ENCODE data around the gene TRIP4.
"Not testable (repeated sequence)": the region's sequence is repeated elsewhere in the genome, so short reads cannot be mapped to it uniquely, and the experiment has no call there.

Gene TRIP4

DNA sequence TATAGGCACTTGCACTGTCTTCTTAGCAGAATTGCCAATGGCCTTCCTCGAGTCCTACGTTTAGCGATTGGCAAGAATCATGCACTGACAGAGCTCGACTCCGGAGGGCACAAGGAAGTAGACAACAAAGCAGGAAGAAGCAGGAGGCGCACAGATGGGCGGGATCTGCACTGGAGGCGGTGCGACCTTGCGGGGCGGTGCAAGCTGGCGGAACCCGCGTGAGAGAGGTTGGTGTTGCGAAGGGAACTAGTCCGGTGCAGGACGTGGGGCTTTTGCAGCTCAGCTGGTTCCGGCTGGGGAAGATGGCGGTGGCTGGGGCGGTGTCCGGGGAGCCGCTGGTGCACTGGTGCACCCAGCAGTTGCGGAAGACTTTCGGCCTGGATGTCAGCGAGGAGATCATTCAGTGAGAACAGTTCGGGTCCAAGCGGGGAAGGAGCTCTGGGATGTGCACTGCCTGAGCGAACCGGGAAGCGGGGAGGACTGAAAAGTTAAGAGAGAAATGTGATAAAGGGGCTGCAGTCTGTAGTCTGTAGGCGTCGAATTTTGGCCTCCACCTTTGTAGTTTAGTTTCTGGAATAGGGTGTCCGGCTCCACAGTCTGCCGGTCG lies at the start of gene TRIP4:
Gene TRIP4, plus strand, starts transcription at position 275 of the 607 bp plus-strand sequence. Its CDS starts 28 bp downstream, at position 303.
- peak; percentile 93 for DNase-seq (ENCODE audit: low read depth in 1 of 2, low spot score in 1 of 2)

DNA sequence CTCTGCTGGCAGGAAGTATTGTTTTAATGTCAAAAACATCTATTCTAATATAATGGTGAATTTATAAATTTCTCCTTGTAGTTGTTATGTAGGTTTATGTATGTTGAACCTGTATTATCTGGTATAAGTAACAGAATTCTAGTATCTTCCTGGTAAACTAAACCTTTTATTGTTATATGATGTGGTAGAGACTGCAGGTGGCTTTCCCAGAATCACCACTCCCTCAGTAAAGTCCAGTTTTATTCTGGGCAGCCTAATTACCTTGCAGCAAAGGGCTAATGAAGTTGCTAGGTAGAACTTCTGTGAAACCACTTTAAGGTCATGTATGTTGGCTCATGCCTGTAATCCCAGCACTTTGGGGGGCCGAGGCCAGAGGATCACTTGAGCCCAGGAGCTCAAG lies 47.3 kb upstream of the TRIP4 start:
- DNase-seq (ENCODE audit: low read depth in 1 of 2, low spot score in 1 of 2), result no peak

DNA sequence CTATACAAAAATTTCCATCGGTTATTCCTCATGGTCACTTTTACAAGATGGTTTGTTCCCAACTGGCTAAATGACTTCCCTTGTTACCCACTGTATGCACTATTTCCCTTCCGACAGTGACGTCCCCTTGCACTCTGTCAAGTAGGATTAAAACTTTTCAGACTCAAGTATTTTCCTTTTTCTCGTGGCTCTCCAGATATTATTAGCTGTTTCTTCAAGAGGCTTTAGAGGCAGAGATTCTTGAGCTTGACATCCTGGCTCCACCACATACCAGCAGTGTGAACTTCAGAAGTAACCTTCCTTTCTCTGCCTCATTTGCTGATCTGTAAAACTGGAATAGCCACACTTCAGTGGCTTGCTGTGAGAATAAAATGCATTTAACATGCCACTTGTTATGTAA lies 45.7 kb upstream of the TRIP4 start:
- no peak for DNase-seq (ENCODE audit: low read depth in 1 of 2, low spot score in 1 of 2)

DNA sequence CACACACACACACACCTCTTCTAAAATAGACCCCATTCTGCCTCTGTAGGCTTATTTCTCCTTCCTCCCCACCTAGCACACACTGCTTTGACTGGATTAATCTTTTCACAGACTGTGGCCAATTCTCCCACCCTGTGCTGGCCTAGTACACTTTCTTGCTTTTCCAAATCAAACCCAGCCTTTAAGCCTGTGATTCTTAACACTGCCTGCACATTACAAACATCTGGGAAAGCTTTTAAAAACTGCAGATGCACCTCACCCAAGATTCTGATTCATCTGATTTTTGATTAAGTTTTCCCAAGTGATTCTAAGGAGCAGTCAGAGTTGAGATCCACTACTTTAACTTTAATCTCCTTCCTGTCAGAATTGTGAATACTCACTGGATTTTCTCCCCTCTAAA lies 44.4 kb upstream of the TRIP4 start:
- no peak for DNase-seq (ENCODE audit: low read depth in 1 of 2, low spot score in 1 of 2)

DNA sequence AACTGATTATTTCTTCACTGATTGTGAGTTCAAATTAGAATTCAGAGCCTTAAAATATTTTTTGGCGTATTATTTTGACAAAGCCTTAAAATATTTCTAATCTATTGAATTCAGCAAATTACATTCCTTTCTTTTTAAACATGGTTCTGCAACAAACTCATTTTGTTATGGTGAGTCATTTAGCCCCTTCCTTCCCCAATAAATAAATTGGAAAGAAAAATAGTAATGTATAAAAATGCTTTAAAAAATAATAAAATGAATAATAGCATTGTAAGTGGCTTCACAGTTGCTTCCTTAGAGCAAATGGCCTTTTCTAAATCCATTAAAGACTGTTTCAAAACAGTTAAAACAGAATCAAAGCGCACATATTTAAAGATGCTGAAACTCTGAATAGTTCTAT lies 43.8 kb upstream of the TRIP4 start:
- no peak for DNase-seq (ENCODE audit: low read depth in 1 of 2, low spot score in 1 of 2)

DNA sequence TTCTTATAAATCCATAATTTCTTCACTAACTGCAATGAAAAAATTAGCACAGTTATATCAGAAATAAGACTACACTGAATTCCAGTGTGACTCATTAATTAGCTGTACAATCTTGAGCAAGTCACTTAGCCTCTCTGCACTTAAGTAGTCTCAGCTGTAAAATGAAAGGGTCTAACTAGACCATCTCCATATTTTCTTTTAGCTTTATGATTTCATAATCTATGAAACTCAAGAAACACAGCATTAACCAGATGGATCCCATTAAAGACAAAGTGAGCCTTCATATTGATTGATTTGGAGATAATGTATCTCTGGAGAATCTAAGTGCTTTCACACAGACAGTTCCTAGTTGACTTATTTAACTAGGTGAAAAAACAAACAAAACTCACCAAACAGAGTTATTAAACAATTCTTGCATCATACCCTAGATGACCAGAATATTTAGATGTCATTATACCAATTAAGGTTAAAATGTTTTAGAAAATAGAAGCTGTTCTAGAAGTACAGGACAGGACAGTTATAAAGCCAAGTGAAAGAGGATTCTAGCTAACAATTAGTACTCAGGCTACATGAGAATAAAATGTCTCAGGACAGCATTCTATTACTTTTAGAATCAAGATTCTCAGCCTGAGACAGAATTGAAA lies 42.9 kb upstream of the TRIP4 start:
- DNase-seq (ENCODE audit: low read depth in 1 of 2, low spot score in 1 of 2), result no peak

DNA sequence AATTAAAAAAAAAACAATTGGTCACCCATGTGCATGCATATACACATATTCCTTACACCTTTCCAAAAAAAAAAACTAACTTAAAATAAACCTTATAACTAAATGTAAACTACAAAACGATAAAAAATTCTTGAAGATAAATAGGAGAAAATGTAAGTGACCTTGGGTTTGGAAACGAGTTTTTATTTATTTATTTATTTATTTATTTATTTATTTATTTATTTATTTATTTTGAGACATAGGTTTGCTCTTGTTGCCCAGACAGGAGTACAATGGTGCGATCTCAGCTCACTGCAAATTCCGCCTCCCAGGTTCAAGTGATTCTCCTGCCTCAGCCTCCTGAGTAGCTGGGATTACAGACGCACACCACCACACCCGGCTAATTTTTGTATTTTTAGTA lies 41.4 kb upstream of the TRIP4 start:
- not testable (repeated sequence) for DNase-seq (ENCODE audit: low read depth in 1 of 2, low spot score in 1 of 2)

DNA sequence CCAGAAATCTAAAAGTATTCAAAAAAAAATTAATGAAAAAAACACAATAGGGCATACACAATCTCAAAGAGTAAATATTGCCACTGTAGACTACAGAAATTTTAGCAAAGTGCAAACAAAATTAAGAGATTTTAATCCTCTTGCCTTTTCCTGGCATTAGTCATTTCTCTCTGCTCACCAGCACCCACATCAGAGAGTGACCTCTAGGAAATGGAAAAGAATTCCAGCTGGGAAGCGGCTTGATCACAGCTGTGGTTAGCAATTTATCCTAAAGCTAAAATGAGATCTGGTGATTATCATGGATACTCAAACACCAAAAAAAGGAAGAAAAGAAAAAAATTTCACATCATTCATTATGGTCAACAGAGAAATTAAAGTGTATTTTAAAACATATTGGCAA lies 39.2 kb upstream of the TRIP4 start:
- DNase-seq (ENCODE audit: low read depth in 1 of 2, low spot score in 1 of 2), result no peak

DNA sequence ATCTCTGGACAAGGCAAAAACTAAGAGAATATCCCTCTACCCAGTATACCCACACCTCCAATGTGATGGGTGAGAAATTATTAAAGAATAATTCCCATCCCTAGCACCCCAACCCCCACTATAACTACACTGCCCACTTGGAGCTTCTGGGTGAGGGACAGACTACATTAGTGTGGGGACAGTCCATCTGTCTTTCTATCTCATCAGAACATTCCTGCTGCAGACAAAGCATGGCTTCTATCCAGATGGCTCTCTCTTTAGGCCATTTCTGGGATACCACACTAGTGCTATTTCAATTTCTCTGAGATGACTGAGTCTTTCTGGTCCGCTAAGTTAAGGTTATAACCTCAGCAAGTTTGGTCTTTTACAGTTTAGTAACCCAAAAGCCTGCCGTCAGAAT lies 38.3 kb upstream of the TRIP4 start:
- no peak for DNase-seq (ENCODE audit: low read depth in 1 of 2, low spot score in 1 of 2)

DNA sequence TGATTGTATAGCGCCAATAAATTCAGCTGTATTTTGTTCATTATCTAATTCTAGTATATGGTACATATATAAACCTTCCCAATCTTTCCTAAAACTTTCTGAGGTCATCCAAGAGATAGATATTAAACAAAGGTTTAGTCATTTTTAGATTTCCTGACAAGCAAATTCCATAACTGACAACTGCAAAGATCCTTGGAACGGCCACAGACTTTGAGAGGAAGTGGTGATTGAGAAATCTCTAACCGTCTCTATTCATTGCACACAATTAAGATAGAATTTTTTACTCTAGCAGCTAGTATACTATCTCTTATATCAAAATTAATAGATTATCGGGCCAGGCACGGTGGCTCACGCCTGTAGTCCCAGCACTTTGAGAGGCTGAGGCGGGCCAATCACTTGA lies 36.4 kb upstream of the TRIP4 start:
- DNase-seq (ENCODE audit: low read depth in 1 of 2, low spot score in 1 of 2), result no peak

DNA sequence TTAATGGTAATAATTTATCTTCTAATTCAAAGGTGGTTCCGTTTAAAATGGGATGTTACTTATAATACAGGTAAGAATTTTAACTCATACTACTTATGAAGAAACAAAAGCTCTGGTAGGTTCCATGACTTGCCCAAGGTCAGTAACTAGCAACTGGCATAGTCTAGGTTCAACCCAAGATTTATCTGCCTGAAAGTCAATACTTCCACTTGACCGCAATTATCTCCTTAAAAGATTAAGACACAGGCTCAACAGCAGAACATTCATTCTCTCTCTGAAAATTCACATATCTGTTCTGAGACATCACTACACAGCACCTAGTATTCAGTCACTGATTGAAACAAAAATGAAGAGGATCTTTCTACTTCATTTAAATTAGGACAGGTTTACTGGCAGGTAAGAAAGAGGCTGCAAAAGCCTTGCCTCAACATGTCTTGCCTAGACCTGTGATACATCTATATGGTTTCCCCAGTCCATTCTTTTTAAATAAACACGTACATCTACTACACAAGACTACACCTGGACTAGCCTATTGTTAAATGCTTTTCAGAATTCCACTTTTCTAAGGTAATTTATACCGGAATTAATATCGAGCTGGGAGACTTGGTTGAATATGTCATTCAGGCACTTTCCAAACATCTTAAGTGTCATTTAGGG lies 32.8 kb upstream of the TRIP4 start:
- DNase-seq (ENCODE audit: low read depth in 1 of 2, low spot score in 1 of 2), result no peak

DNA sequence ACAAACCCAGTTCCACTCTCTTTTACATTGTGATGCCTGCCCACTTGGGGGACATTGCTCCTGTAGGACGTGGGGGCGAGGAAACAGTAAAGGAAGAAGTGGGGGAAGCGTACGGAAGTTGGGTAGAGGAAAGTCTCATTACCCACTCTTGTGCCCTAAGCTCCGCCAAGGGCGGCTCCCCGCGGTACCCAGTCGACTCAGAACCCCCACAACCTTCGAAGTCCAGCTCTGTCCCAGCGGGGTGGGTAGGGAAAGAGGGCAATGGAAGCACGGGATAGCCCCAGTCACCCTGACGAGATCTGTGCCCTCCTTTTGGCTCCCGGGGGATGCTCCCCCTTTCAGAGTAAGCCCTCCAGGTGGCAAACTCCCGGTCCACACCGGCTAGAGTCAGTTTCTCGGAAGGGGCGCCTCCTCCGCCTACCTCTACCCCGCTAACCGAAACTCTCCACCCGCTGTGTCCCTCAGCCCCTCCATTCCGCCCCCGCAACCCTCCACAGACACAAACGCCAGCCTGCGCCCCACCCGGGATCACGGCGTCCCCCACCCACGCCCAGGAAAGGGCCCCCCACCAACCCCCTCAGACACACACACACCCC lies 32.2 kb upstream of the TRIP4 start:
- DNase-seq (ENCODE audit: low read depth in 1 of 2, low spot score in 1 of 2), result peak; percentile 3 to 22

DNA sequence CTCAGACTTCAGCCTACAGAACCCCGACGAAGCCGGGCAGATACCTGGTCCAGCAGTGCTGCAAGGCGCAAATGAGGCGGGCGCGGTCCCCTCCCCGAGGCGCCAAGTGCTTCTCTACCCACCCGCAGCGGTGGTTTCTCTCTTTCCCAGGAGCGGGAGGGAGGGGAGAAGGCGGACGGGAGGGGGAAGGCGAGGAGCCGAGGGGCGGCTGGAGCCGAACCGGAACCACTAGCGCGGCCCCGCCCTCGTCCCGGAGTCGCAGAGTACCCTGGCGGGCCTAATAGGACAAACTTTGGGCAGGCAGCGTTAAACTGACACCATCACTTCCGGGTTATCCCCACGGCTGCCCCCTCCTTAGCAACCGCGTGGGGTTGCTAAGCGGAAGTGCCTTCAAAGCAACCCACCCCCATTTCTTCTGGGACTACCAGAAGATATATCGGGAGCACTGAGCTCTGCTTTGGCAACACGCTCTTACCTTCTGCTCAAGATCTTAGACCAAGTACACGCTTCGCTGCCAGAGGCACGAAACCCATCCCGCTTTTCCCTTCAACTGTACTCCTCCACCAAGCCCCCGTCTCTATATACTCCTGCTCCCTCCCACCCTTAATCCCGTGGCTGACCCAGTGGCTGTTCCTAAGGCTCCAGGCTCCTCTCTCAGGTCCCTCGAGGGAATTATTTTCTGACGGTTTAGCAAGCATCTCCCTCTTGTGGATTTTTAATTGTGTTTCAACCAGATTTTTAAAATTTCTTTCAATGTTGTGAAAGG lies 31.5 kb upstream of the TRIP4 start, which contains the start of gene CSNK1G1:
Gene CSNK1G1, minus strand, starts transcription at position 230 of the 766 bp plus-strand sequence. CDS start 55,674 bp downstream, outside the sequence.
- peak; percentile 80 to 88 for DNase-seq (ENCODE audit: low read depth in 1 of 2, low spot score in 1 of 2)

DNA sequence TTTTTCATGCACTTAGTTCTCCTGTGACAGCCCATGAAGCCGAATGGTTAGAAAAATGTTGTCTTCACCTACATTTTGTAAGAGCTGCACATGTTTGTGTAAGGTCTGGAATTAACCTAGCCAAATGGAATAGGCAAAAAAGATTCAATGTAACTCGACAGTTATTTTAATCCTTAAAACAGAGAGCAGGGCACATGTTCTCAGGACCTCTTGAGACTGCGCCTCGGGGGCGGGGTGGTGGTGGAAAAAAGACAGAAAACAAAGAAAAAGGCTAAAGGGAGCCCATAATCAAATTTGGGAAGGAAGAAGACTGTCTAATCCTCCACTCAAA lies 31.0 kb upstream of the TRIP4 start:
- no peak for DNase-seq (ENCODE audit: low read depth in 1 of 2, low spot score in 1 of 2)

DNA sequence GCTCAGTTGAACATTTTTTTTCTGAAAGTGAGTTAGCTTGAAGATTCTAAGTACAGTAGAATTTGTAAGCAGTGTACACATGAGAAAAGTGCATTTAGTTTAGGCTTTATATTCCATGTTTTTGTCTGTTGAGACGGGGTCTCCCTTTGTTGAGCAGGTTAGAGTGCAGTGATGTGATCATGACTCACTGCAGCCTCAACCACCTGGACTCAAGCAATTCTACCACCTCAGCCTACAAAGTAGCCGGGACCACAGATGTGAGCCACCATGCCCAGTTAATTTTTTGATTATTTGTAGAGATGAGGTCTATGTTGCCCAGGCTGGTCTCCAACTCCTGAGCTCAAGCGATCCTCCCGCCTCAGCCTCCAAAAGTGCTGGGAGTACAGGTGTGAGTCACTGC lies 26.4 kb upstream of the TRIP4 start:
- DNase-seq (ENCODE audit: low read depth in 1 of 2, low spot score in 1 of 2), result no peak

DNA sequence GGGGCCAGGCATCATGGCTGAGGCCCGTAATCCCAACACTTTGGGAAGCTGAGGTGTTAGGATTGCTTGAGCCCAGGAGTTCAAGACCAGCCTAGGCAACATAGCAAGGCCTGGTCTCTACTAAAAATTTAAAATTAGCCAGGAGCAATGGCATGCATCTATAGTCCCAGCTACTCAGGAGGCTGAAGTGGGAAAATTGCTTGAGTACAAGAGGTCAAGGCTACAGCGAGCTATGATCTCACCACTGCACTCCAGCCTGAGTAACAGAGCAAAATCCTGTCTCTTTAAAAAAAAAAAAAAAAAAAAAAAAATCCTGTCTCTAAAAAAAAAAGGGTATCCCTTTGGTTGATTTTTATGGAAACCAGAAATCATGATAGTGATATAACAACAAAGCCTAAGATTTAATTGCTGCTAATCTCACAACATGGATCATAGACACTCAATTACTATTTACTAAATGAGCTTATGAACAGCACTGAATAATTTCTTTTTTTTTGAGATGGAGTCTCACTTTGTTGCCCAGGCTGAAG lies 18.5 kb upstream of the TRIP4 start:
- no peak for DNase-seq (ENCODE audit: low read depth in 1 of 2, low spot score in 1 of 2)

DNA sequence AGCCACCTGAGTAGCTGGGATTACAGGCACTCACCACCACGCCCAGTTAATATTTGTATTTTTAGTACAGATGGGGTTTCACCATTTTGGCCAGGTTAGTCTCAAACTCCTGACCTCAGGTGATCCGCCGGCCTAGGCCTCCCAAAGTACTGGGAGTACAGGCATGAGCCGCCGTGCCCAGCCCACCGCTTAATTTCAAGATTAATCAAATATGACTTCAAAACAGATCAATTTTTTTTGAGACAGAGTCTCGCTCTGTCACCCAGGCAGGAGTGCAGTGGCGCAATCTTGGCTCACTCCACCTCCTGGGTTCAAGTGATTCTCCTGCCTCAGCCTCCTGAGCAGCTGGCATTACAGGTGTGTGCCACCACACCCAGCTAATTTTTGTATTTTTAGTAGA lies 16.3 kb upstream of the TRIP4 start:
- not testable (repeated sequence) for DNase-seq (ENCODE audit: low read depth in 1 of 2, low spot score in 1 of 2)

DNA sequence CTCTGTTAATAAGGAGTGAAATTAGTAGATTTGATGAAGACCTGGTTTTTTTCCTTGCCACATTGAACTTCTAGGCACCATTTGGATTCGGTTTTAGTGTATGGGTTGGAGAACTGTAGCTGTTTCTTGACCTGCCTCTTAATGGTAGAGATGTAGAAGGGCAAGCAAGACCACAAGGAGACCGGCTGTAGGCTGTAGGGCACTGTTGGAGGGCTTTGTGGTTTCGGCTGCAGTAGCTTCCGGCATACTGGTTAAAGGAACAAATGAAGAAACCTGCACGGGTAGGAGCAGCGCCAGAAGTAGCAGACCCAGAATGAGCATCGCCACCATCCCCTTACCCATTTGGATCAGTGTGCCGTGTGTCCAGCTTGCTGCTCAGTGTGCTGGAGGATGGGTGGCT lies 14.3 kb upstream of the TRIP4 start:
- DNase-seq (ENCODE audit: low read depth in 1 of 2, low spot score in 1 of 2), result no peak

DNA sequence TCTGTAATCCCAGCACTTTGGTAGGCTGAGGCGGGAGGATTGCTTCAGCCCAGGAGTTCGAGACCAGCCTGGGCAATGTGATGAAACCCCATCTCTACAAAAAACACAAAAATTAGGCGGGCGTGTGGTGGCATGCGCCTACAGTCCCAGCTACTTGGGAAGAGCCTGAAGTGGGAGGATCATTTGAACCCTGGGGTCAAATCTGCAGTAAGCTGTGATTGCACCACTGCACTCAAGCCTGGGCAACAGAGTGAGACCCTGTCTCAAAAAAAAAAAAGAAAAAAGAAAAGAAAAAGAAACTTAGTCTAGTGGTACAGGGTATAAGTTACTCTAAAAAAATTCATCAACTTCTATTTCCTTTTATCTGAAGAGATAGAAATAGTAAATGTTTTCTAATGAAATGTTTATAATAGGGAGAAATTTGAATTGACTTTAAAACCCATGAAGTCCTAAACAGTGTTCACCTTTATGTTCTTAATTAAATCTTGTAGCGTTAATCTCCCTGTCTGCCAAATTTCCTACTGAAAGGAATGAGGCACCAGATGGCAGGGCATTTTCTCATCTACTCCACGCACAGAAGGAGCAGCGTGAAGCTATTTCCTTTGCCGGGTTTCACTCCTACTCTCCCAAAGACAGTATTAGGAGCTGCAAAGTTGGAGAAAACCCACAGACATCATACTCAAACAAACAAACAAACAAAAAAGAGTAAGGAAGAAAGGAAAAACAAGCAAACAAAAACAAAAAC lies 8.2 kb upstream of the TRIP4 start:
- DNase-seq (ENCODE audit: low read depth in 1 of 2, low spot score in 1 of 2), result no peak

DNA sequence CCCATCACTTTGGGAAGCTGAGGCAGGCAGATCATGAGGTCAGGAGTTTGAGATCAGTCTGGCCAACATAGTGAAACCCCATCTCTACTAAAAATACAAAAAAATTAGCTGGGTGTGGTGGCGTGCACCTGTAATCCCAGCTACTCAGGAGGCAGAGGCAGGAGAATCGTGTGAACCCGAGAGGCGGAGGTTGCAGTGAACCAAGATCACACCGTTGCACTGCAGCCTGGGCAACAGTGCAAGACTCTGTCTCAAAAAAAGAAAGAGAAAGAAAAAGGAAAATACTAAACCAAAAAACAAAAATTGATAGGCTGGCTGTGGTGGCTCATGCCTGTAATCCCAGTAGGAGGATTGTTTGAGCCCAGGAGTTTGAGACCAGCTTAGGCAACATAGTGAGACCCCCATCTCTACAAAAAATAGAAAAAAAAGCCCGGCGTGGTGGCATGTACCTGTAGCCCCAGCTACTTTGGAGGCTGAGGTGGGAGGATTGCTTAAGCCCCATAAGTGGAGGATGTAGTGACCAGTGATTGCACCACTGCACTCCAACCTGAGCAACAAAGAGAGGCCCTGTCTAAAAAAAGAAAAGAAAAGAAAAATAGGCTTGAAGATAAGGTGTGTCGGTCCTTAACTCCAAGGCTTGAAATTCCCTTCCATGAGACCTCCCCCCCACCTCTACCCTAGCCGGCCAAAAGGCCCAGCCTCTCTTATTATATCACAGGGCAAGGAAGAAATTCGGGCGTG lies 7.3 kb upstream of the TRIP4 start:
- not testable (repeated sequence) for DNase-seq (ENCODE audit: low read depth in 1 of 2, low spot score in 1 of 2)
